Coronary artery (tissue), 2 donors: ENCODE measurements around the gene SESTD1.
A peak's percentile ranks its signal among the peaks of the same experiment; 100 is the strongest.
"Not testable (repeated sequence)": the region's sequence is repeated elsewhere in the genome, so short reads cannot be mapped to it uniquely, and the experiment has no call there.

Experiments used
- DNase-seq: peaks from one replicate; pipeline ENCODE4 v3.0.0-alpha.2; 2017; ENCODE audit warnings: low spot score
- H3K27ac ChIP-seq, 2 donors: fragments of 200-600 bp; sonication (generic); one replicate each; pipeline ENCODE4 v1.5.1; 2016 to 2019
- H3K4me3 ChIP-seq: fragments of 200-600 bp; sonication (generic); 2 replicates; pipeline ENCODE4 v1.5.1; 2016; ENCODE audit warnings: mild to moderate bottlenecking, moderate library complexity
- CTCF ChIP-seq: fragments of 200-600 bp; sonication (generic); IDR thresholded peaks from one replicate; pipeline ENCODE4 v1.5.1; 2019; ENCODE audit warnings: antibody characterized with exemption

SESTD1 gene

GRCh38 chr2:179233083-179233490 lies 31.5 kb downstream of the SESTD1 start:
- no peak for TF ChIP-seq CTCF
- H3K4me3 ChIP-seq, result no peak overlapping the region
- no peak overlapping the region for H3K27ac ChIP-seq
- no peak for DNase-seq

GRCh38 chr2:179226961-179227259 lies 37.7 kb downstream of the SESTD1 start:
- DNase-seq, result no peak
- no peak overlapping the region for H3K4me3 ChIP-seq
- H3K27ac ChIP-seq, result no peak overlapping the region
- TF ChIP-seq CTCF, result no peak

- no peak for TF ChIP-seq CTCF
- no peak overlapping the region for H3K4me3 ChIP-seq
- no peak overlapping the region for H3K27ac ChIP-seq
- no peak for DNase-seq
Observed at GRCh38 chr2:179226203-179226960, 38.2 kb downstream of the SESTD1 start.

- DNase-seq, result no peak
- Histone ChIP-seq H3K27ac (no peak overlapping the region), H3K4me3 (no peak overlapping the region)
- no peak for TF ChIP-seq CTCF
Observed at GRCh38 chr2:179224361-179224760, 40.3 kb downstream of the SESTD1 start.

- Histone ChIP-seq H3K27ac (peak overlapping the region in 1 of 2 donors; percentile 18), H3K4me3 (no peak overlapping the region)
- DNase-seq, result no peak
- no peak for TF ChIP-seq CTCF
Observed at GRCh38 chr2:179222076-179222475, 42.6 kb downstream of the SESTD1 start.

- no peak for DNase-seq
- Histone ChIP-seq H3K4me3 (no peak overlapping the region), H3K27ac (peak overlapping the region in 1 of 2 donors; percentile 7)
- TF ChIP-seq CTCF, result peak; percentile 72
Observed at GRCh38 chr2:179218848-179219594, 45.6 kb downstream of the SESTD1 start.

GRCh38 chr2:179214671-179215070 lies 50.0 kb downstream of the SESTD1 start:
- H3K27ac ChIP-seq, H3K4me3 ChIP-seq, DNase-seq: not testable (repeated sequence)
